GM12878 (cell line): ENCODE results near the gene EPRS1. TPM values are rescaled to one million over a fixed set of nuclear protein-coding genes. Genes with fewer than 3 reads are reported as not detected.

Experiments used
- ATF2 ChIP-seq: IDR thresholded peaks from 2 replicates; pipeline ENCODE4 v1.6.1; 2012; ENCODE audit warnings: low read length, inconsistent platforms
- BHLHE40 ChIP-seq, 2 experiments: fragments of 450-650 bp in 1 of 2; IDR thresholded peaks; 2 replicates each; pipeline ENCODE4 v1.6.1; 2011 to 2017; ENCODE audit warnings: low read depth in 2 of 2, borderline replicate concordance in 1 of 2, improper control_type of control experiment in 1 of 2, low read length in 1 of 2, mild to moderate bottlenecking in 1 of 2
- CBFB ChIP-seq: IDR thresholded peaks from 2 replicates; pipeline ENCODE4 v1.6.1; 2016; ENCODE audit warnings: antibody characterized with exemption, low read depth
- DPF2 ChIP-seq: fragments of 450-650 bp; IDR thresholded peaks from 2 replicates; pipeline ENCODE4 v1.6.1; 2017; ENCODE audit warnings: mild to moderate bottlenecking
- EGR1 ChIP-seq, 2 experiments: IDR thresholded peaks; 1 replicate in 1 of 2; 2 replicates in 1 of 2; pipeline ENCODE4 v1.6.1; 2011 to 2012; ENCODE audit warnings: low read depth in 2 of 2, low read length in 2 of 2, borderline replicate concordance in 1 of 2, mild to moderate bottlenecking in 1 of 2, moderate library complexity in 1 of 2
- EP300 ChIP-seq, 2 experiments: fragments of 150-350 bp in 1 of 2; IDR thresholded peaks; 2 replicates each; pipeline ENCODE4 v1.6.1; 2011 to 2012; ENCODE audit warnings: low read depth in 2 of 2, low read length in 2 of 2, borderline replicate concordance in 1 of 2, improper control_type of control experiment in 1 of 2, inconsistent platforms in 1 of 2; ENCODE audit not compliant: control insufficient read depth in 1 of 2
- HCFC1 ChIP-seq: fragments of 150-350 bp; IDR thresholded peaks from 2 replicates; pipeline ENCODE4 v1.6.1; 2014; ENCODE audit warnings: low read length
- HDGF ChIP-seq: fragments of 450-650 bp; IDR thresholded peaks from 2 replicates; pipeline ENCODE4 v1.6.1; 2016; ENCODE audit warnings: antibody characterized with exemption
- MXI1 ChIP-seq: fragments of 150-350 bp; IDR thresholded peaks from 2 replicates; pipeline ENCODE4 v1.6.1; 2011; ENCODE audit warnings: low read depth, mild to moderate bottlenecking, inconsistent platforms, low read length, improper control_type of control experiment
- NBN ChIP-seq: fragments of 450-650 bp; IDR thresholded peaks from 2 replicates; pipeline ENCODE4 v1.6.1; 2016
- NR2F1 ChIP-seq: fragments of 450-650 bp; conservative IDR thresholded peaks from 2 replicates; pipeline ENCODE4 v1.6.1; 2017; ENCODE audit warnings: mild to moderate bottlenecking
- PAX8 ChIP-seq: fragments of 450-650 bp; IDR thresholded peaks from 2 replicates; pipeline ENCODE4 v1.6.1; 2017; ENCODE audit warnings: mild to moderate bottlenecking, moderate library complexity
- SMAD5 ChIP-seq: IDR thresholded peaks from 2 replicates; pipeline ENCODE4 v1.6.1; 2016; ENCODE audit warnings: antibody characterized with exemption, low read depth
- SREBF1 ChIP-seq: IDR thresholded peaks from 2 replicates; pipeline ENCODE4 v1.6.1; 2012; ENCODE audit warnings: mild to moderate bottlenecking, low read length
- SREBF2 ChIP-seq: IDR thresholded peaks from 2 replicates; pipeline ENCODE4 v1.6.1; 2012; ENCODE audit warnings: mild to moderate bottlenecking, low read length
- TCF3 ChIP-seq: IDR thresholded peaks from 2 replicates; pipeline ENCODE4 v1.6.1; 2012; ENCODE audit warnings: low read depth, mild to moderate bottlenecking, low read length, borderline replicate concordance; ENCODE audit not compliant: insufficient read depth
- ZBTB11 ChIP-seq: fragments of 450-650 bp; formaldehyde crosslinking; IDR thresholded peaks from 2 replicates; pipeline ENCODE4 v1.5.0; 2022; ENCODE audit warnings: mild to moderate bottlenecking, missing genetic modification characterization
- polyA plus RNA-seq, 11 experiments: library from polyadenylated mRNA; depleted of rRNA in 4 of 11; unstranded in 6 of 11; stranded (reverse) in 5 of 11; fragments of >200 nt; fragmentation: Nextera tagmentation in 4 of 11; fragmentation: Illumina TruSeq in 1 of 11; extraction: Ambion mirVana in 4 of 11; extraction: Trizol in 1 of 11; gene quantifications; 1 replicate in 1 of 11; 2 replicates in 10 of 11; pipeline versions ENCODE4 v1.2.1 to v1.2.3, GENCODE V29; 2011 to 2016; ENCODE audit warnings: inconsistent platforms in 2 of 11, missing spikeins in 2 of 11, low read depth in 1 of 11
- total RNA-seq, 4 experiments: library from RNA; depleted of rRNA in 3 of 4; stranded (reverse); fragments of >200 nt in 3 of 4; fragmentation: Illumina TruSeq in 1 of 4; extraction: Trizol in 1 of 4; gene quantifications; 2 replicates each; pipeline versions ENCODE4 v1.2.1 to v1.2.3, GENCODE V29; 2013 to 2021

Gene EPRS1
- total and polyA plus RNA-seq, 10 of the 15 experiments (the other 5 are each of a cell fraction or from before 2014, with no cell fraction given): 68.2 to 175 (median 119) TPM

- TF ChIP-seq NR2F1 (peak; percentile 60; the same call in 1 of the 2 replicates), HDGF (no peak), SMAD5 (no peak), HCFC1 (0 out of 2 replicates have a peak, but pooled peaks have one; percentile 17), DPF2 (peak; percentile 71), ZBTB11 (CRISPR knock-in tag) (peak; percentile 57; the same call in 1 of the 2 replicates), MXI1 (peak; percentile 63; the same call in 1 of the 2 replicates), SREBF1 (no peak), CBFB (no peak), SREBF2 (no peak), TCF3 (no peak), PAX8 (no peak), BHLHE40 (IDR thresholded peaks at IDR 0.05; ENCODE audit: borderline replicate concordance in 1 of 2, low read depth in 2 of 2, low read length in 1 of 2) (peak; percentile 19 to 28; a peak in 2 of 4 replicates), NBN (no peak), ATF2 (no peak), EP300 (IDR thresholded peaks at IDR 0.05; ENCODE audit: borderline replicate concordance in 1 of 2, control insufficient read depth in 1 of 2, low read depth in 2 of 2, low read length in 2 of 2) (no peak), EGR1 (IDR thresholded peaks at IDR 0.05; ENCODE audit: borderline replicate concordance in 1 of 2, low read depth in 2 of 2, low read length in 2 of 2) (peak in 1 of 2 experiments; percentile 83; a peak in 1 of 3 replicates)
Observed at GRCh38 chr1:220094016-220094911, 48.0 kb upstream of the EPRS1 start, which contains the start of gene IARS2 (continued).
